Stimulated activated naive CD4-positive, alpha-beta T cell treated with Interleukin-2 at 50 U/mL for 16 hours (primary cell): ENCODE measurements around the gene SCD.

Source experiments
- DNase-seq: peaks from one replicate; lab custom pipeline; 2025; lab: John Stamatoyannopoulos, UW

SCD gene

DNA sequence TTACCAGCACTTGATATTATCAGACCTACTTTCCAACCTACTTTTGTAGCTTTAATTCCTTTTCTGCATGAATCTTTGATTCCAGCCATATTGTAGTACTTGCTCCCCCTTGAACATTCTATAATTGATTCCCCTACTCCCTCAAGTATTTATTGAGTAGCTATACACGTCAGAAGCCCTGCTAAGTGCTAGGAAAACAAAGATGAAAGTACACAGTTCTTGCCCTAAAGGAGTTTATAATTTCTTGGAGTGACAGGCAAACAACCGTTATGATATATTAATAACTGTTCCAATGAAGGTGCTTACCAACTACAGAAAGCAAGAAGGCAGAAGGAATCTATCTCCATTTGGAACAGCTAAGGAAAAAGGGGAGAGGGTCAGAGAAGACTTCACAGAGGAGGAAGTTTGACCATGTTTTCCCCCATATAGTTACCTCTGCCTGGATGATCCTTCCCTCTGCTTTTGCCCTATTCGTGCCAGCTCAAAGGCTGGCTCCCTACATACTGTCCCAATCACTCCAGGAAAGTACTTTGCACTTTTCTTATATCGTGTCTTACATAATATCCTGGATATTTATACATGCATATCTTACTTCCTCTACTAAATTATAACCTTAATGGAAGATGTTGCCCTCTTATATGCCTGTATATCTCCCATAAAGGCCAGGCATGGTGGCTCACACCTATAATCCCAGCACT lies 54.7 kb downstream of the SCD start:
- no peak for DNase-seq

DNA sequence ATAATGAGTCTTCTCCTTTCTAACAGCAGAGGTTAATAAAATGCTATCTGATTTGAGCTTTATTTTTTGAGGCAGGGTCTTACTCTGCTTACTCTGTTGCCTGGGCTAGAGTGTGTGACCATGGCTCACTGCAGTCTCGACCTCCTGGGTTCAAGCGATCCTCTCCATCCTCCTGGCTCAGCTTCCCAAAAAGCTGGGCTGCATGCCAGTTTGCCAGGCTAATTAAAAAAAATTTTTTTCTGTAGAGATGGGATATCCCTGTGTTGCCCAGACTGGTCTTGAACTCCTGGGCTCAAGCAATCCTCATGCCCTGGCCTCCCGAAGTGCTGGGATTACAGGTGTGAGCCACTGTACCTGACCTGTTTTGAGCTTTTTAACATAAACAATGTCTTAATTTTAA lies 56.7 kb downstream of the SCD start:
- DNase-seq: no peak

DNA sequence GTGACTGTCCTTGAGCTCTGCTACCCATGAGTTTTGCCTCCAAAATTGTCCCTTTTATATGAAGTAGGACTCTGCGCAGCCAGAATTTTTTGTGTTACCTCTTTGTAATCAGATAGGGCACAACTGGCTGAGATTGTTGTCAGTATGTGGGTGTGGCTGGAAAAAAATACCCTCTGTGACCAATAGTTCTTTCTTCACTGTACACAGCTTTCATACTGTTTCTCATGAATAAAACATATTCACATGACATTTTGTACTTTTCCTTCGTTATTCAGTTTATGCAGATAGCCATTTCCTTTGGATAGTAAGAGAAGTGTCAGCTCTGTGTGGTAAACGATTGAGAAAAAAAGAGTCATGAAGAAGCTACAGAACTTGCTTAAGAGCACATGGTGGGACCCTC lies 66.1 kb downstream of the SCD start:
- DNase-seq: no peak
